GM21515 (cell line): ENCODE measurements around the gene PSME3IP1.

Source experiments
- ATAC-seq: cut with Tn5 transposase; IDR thresholded peaks from one replicate; pipeline ENCODE4 v1.9.1; 2021; ENCODE audit not compliant: unreplicated experiment

Gene PSME3IP1

DNA sequence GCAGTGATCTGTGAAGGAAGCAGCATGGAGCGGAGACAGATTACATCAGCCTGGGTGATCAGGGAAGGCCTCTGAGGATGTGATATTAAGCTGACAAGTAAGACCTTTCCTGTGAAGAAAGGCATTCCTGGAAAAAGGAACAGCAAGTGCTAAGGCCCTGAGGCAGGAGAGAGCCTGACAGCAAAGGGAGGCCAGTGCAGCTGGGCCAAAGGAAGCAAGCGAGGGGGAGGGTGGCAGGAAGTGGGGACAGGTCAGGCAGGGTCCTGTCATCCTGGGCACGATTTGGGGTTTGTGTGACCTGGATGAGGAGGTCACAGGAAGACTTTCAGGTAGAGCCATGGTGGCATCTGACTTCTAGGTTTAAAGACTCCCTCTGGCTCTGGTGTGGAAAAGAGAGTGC lies 81.1 kb downstream of the PSME3IP1 start:
- ATAC-seq = no peak

DNA sequence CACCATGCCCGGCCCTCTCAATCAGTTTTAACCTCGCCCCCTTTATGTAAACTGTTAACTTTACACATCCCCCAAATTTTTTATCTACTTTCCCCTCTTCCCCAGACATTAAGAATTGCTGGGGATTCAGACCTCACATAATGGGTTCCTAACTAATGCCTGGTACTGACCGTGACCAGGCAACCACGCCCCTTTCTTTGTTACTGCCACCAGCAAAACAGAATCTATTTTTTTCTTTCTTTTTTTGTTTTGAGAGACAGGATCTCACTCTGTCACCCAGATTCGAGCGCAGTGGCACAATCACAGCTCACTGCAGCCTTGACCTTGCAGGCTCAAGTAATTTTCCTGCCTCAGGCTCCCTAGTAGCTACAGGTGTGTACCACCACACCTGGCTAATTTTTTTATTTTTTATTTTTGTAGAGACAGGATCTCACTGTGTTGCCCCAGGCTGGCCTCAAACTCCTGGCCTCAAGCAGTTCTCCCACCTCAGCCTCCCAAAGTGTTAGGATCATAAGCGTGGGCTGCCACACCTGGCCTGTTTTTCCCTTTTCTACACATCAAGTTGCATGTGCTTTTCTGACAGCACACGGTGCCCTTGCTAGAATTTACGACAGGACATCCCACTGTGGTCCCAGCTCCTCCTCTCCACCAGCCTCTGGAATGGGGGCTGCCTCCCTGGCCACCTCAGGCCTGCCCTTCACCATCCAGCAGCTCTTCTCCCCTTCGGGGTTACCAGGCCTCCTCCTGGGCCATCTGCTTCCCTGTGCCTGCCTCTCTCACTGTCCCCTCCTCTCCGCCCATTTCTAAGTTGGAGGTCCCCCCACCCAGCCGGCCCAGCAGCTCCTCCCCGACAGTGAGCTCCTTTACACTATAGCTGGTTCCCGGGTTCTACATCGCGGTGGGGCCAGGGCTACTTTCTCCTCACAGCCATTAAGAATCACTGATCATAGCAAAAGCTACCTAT lies 82.7 kb downstream of the PSME3IP1 start:
- ATAC-seq = no peak
